Esophagus squamous epithelium (tissue), 5 donors: Measurements from ENCODE around the gene REPS2. TPM values are rescaled to one million over a fixed set of nuclear protein-coding genes. Genes with fewer than 3 reads are reported as not detected.

ENCODE experiments used
- DNase-seq: peaks from one replicate; lab custom pipeline; 2025; lab: John Stamatoyannopoulos, UW
- H3K27ac ChIP-seq, 4 donors: fragments of 200-600 bp; sonication (generic); one replicate each; pipeline ENCODE4 v1.5.1; 2016 to 2019; ENCODE audit warnings: mild to moderate bottlenecking in 1 of 4
- H3K27me3 ChIP-seq, 4 donors: fragments of 200-600 bp; sonication (generic); 1 replicate in 3 of 4; 2 replicates in 1 of 4; pipeline versions ENCODE4 v1.5.1 to v1.6.0; 2017 to 2021; ENCODE audit warnings: antibody characterized with exemption in 1 of 4
- H3K36me3 ChIP-seq, 3 donors: fragments of 200-600 bp; sonication (generic); one replicate each; pipeline ENCODE4 v1.5.1; 2016 to 2019
- H3K4me1 ChIP-seq, 3 donors: fragments of 200-600 bp; sonication (generic); one replicate each; pipeline ENCODE4 v1.5.1; 2017 to 2019
- H3K4me3 ChIP-seq, 4 donors: fragments of 200-600 bp; sonication (generic); 1 replicate in 3 of 4; 2 replicates in 1 of 4; pipeline ENCODE4 v1.5.1; 2016 to 2019; ENCODE audit warnings: mild to moderate bottlenecking in 2 of 4, moderate library complexity in 1 of 4
- H3K9me3 ChIP-seq, 3 donors: fragments of 200-600 bp; sonication (generic); one replicate each; pipeline ENCODE4 v1.5.1; 2016 to 2019
- POLR2A ChIP-seq, 4 donors: fragments of 450-650 bp; IDR thresholded peaks; one replicate each; pipeline ENCODE4 v1.6.1; 2017; ENCODE audit warnings: antibody characterized with exemption in 4 of 4, mild to moderate bottlenecking in 4 of 4, moderate library complexity in 3 of 4
- WGBS, 2 donors: methylation state at CpG; one replicate each; pipeline ENCODE4 v1.1.5; 2018; 5-methylcytosine and 5-hydroxymethylcytosine counted together
- intact Hi-C: fragments of 100-400 bp; cut with DNase I; formaldehyde crosslinking; loops from one replicate; pipeline ENCODE4 v1.15.0; 2022
- total RNA-seq, 4 donors: library from RNA; depleted of rRNA; stranded (reverse); fragments of >200 nt; gene quantifications; one replicate each; pipeline ENCODE4 v1.1.0, GENCODE V29; 2016
- TF ChIP-seq, protein P1 (sequence below), 6 experiments: fragments of 450-650 bp in 4 of 6; fragments of 200-600 bp in 2 of 6; sonication (generic) in 2 of 6; IDR thresholded peaks; one replicate each; pipeline ENCODE4 v1.5.1; 2016 to 2019; ENCODE audit warnings: antibody characterized with exemption in 6 of 6, mild to moderate bottlenecking in 4 of 6, moderate library complexity in 4 of 6
- donor health status: DM: yes; HTN: yes; CAD: no.

Gene REPS2
- total RNA-seq, 4 donors from 2014 or later: 0.97 to 12.8 (median 3.0) TPM

DNA sequence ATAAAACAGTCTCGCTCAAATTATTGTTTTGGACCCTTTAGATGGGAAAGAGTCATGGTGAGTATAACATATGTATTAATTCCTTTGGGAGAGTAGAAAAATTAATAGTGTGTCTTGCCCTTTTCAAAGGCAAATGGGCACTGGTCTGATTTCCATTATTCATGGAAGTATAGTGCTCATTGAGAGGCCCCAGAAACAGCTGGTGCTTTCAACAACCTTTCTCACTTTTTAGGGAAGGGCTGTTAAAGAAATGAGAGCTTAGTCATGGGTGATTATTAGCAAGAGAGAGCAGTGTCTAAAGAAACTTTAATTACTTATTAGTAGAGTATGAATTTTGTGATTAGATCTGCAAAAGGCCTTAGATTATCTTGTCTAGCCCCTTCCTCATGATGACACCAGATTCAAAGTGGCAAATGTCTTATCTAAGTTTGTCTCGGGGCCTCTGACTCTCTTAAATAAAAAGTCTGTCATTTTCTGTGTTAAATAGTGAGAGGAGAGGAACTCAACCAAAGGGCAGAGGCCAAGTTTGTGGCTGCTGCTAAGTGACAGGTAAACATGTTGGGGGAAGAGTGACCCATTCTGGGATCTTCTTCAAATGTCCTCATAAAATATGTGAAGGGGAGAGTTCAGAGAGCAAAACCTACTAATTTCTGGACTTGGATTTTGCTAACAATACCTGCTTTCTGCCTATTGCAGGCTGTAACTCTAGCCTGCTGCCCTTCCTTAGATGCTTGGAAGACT lies 110.6 kb downstream of the REPS2 start:
- TF ChIP-seq POLR2A (IDR thresholded peaks at IDR 0.05): no peak
- TF ChIP-seq, protein P1, sequence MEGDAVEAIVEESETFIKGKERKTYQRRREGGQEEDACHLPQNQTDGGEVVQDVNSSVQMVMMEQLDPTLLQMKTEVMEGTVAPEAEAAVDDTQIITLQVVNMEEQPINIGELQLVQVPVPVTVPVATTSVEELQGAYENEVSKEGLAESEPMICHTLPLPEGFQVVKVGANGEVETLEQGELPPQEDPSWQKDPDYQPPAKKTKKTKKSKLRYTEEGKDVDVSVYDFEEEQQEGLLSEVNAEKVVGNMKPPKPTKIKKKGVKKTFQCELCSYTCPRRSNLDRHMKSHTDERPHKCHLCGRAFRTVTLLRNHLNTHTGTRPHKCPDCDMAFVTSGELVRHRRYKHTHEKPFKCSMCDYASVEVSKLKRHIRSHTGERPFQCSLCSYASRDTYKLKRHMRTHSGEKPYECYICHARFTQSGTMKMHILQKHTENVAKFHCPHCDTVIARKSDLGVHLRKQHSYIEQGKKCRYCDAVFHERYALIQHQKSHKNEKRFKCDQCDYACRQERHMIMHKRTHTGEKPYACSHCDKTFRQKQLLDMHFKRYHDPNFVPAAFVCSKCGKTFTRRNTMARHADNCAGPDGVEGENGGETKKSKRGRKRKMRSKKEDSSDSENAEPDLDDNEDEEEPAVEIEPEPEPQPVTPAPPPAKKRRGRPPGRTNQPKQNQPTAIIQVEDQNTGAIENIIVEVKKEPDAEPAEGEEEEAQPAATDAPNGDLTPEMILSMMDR (IDR thresholded peaks at IDR 0.05): no peak
- H3K27ac ChIP-seq: no peak overlapping the region
- intact Hi-C loops: no loop called here
- DNase-seq: no peak
- no peak overlapping the region for H3K4me3 ChIP-seq
- WGBS, 2 donors: 49 to 61% methylated on average over 2 of the region's 2 CpGs
- H3K4me1 ChIP-seq: no peaks in the 10 kb centered on the region
- no peaks in the 10 kb centered on the region for H3K27me3 ChIP-seq
- no peaks in the 10 kb centered on the region for H3K9me3 ChIP-seq
- no peaks in the 10 kb centered on the region for H3K36me3 ChIP-seq

DNA sequence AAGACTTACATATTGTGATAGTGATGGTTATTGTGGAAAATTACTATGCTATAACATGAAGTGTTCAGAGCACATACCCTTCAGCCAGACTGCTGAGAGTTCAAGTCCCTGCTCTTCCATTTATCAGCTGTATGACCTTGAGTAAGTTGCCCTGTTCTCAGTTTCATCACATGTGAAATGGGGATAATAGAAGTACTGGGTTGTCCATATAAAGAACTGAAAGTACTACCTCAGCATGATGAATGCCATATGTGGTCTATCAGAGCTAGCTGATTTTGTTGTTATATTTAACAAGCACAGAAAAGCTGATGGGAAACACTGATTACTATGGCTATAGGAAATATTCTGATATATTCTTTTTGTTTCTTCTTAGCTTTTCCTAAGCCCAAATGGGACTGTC lies 115.6 kb downstream of the REPS2 start:
- H3K27ac ChIP-seq: no peak overlapping the region
- intact Hi-C loops: no loop called here

DNA sequence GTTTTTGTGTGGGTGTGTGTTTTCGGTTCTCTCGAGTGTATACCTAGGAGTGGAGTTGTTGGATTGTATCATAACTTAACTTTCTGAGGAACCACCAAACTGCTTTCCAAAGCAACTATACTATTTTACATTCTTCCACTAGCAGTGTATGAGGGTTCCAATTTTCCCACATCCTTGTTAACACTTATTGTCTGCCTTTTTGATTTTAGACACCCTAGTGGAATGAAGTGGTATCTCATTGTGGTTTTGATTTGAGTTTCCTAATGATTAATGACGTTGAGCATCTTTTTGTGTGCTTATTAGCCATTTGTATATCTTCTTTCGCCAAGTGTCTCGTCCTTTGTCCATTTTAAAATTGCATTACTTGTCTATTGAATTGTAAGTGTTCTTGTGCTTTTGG lies 118.6 kb downstream of the REPS2 start:
- no peak overlapping the region for H3K4me3 ChIP-seq
- H3K4me1 ChIP-seq: no peaks in the 10 kb centered on the region
- TF ChIP-seq, protein P1 (IDR thresholded peaks at IDR 0.05): no peak
- TF ChIP-seq POLR2A (IDR thresholded peaks at IDR 0.05): no peak
- H3K9me3 ChIP-seq: no peaks in the 10 kb centered on the region
- no peak overlapping the region for H3K27ac ChIP-seq
- H3K36me3 ChIP-seq: no peaks in the 10 kb centered on the region
- intact Hi-C loops: no loop called here
- no peaks in the 10 kb centered on the region for H3K27me3 ChIP-seq
- DNase-seq: no peak
- WGBS, 2 donors: 81 to 84% methylated on average over 5 of the region's 5 CpGs

More for the DNA sequence above, 115.6 kb downstream of the REPS2 start:
- TF ChIP-seq POLR2A (IDR thresholded peaks at IDR 0.05): no peak
- TF ChIP-seq, protein P1 (IDR thresholded peaks at IDR 0.05): no peak
- Histone ChIP-seq H3K4me1 (no peaks in the 10 kb centered on the region), H3K9me3 (no peaks in the 10 kb centered on the region), H3K36me3 (no peaks in the 10 kb centered on the region), H3K4me3 (no peak overlapping the region), H3K27me3 (no peaks in the 10 kb centered on the region)
- no peak for DNase-seq

DNA sequence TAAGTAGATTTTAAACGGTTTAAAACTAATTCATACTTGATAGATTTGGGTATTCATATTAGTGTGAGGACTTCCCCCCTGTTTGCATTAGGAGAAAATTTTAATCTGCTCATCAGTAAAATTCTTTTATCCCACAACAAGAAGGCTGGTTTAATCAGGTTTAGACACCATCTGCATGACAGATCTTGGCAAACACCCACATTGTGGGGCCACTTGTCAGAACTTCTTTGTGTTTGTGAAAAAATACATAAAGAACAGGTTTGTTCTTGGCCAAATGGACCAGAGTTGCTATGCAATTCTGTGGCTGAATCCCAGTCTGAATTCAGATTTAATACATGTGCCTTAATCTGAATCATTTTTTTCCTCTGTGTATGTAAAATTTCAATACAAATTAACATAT lies 121.1 kb downstream of the REPS2 start:
- no peaks in the 10 kb centered on the region for H3K4me1 ChIP-seq
- intact Hi-C loops: no loop called here
- WGBS, 2 donors: 19 to 29% methylated on average over 1 of the region's 1 CpG
- TF ChIP-seq, protein P1 (IDR thresholded peaks at IDR 0.05): no peak
- H3K36me3 ChIP-seq: no peaks in the 10 kb centered on the region
- no peaks in the 10 kb centered on the region for H3K9me3 ChIP-seq
- no peak for DNase-seq
- H3K4me3 ChIP-seq: no peak overlapping the region
- no peak overlapping the region for H3K27ac ChIP-seq
- H3K27me3 ChIP-seq: no peaks in the 10 kb centered on the region

DNA sequence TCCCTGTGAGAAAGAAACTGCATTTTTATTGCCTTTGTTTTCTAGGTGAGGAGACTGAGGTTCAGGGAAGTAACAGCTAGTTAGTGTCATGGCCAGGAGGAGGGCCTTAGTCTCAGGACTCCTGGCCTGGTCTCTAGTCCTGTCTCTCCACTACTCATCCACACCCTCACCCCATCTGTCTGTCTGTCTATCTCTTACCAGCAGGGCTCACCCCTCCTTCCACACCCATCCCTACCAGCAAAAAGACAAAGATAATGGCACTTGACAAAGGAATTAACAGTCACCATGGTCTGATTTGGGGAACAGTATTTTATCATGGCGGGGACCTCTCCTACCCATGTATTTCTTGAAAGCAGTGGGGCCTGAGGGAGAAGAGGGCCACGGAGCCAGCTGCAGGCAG lies 125.8 kb downstream of the REPS2 start:
- H3K4me1 ChIP-seq: no peaks in the 10 kb centered on the region
- DNase-seq: no peak
- no peak overlapping the region for H3K4me3 ChIP-seq
- no peaks in the 10 kb centered on the region for H3K36me3 ChIP-seq
- no peaks in the 10 kb centered on the region for H3K27me3 ChIP-seq
- TF ChIP-seq, protein P1 (IDR thresholded peaks at IDR 0.05): no peak
- TF ChIP-seq POLR2A (IDR thresholded peaks at IDR 0.05): no peak
- intact Hi-C loops: no loop called here
- H3K9me3 ChIP-seq: no peaks in the 10 kb centered on the region
- WGBS, 2 donors: 80% methylated on average over 2 of the region's 2 CpGs; no CpG with 5 or more reads in 1 of the 2 donors
- no peak overlapping the region for H3K27ac ChIP-seq
